DMS 273 treated with DMSO at 0.1 percent for 48 hours (cell line): ENCODE data around the gene EEF1AKMT3.

ENCODE experiments used
- DNase-seq: peaks from one replicate; lab custom pipeline; 2025; lab: John Stamatoyannopoulos, UW

The EEF1AKMT3 gene

DNA sequence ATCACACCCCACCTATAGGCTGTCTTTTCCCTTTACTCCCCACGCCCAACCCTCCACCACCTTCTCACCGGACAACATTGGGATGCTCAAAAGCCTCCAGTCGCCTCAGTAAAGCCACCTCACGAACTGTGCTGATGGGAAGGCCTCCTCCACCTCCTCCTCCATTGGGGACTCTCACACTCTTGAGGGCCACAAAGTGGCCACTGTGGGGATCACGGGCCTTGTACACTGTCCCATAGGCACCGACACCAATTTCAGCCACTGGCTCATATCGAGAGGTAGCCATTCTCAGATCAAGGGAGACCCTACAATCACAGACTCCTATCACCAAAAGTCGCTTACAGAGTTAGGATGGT, 21.0 kb upstream of the EEF1AKMT3 start:
- DNase-seq: no peak

DNA sequence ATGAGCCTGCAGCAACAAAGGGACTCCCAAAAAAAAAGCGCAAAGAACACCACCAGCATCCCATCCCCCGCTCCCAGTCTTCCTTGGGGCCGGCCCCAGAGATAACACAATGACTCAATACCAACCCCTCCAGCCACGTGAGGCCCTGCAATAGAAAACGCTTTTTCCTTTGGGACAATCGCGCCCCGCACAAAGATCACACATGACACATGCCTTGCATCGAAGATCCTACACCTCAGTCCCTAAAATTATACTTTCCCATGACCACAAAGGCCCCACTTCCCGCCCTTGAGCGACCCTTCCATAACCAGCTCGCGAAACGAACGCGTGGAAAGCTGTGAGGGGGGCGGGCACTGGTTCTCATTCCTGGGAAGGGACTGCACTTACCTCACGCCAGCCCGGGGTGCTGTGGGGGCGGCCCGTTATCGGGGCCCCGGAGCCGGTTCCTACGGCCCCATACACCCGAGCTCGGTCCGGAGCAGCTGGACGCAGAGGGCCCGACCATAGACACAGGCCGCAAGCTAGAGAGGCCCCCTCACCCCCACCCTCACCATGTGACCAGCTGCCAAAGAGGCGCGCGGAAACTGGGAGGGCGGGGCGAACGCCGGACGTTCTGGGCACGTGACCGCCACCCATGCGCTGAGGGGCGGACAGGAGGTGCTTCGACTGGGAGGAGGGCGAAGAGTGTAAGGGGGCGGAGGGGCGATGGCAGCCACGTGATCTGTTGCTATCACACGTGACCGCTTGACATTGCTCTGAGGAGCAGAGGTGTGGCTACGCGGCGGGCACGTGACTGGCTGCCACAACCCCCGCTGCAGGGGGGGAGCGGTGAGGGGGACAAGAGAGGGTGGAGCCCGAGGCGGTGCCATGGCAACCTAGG, 20.4 kb upstream of the EEF1AKMT3 start, which contains the start of gene CDK4:
Gene CDK4, minus strand, starts transcription at position 523 of the 880 bp plus-strand sequence. CDS start 593 bp downstream, outside the sequence.
- DNase-seq: peak; percentile 95

DNA sequence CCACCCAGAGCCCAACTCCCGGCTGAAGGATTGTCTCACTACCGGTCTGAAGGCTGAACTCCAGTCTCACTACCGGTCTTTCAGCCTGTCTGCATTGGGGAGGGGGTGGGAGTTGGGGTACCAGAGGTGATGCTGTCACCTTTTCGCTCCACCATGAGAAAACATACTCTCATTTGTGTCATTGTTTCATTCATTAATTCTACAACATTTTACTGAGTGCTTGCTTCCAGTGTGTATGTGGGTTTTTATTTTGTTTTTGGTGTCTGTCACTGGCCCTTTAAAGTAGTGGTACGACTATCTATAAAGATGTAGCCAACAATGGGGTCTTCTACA, 19.8 kb upstream of the EEF1AKMT3 start:
- no peak for DNase-seq

DNA sequence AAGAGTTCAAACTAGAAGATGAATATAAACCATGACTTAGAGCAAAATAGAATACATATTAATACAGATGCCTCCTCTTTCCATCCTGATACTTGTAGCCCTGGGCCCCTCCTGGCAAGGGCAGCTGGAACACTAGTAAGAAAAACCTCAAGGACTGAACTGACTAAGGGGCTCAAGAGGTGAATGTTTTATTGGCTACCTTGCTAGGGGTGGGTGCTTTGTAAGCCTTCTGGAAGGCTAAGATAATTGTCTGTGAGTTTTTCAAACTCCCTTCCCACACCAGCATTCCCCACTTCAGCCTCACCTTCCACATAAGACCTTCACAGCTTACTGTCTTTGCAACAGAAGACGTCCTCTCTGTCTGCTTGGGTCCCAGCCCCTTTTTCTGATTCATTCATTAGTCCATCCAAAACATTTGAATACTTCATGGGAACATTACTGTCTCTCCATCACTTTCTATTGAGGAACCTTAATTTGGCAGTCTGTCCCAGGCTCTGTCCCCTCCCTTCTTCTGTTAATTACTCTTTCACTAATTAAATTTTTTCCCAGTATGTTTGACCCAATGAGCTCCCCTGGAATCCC, 18.6 kb upstream of the EEF1AKMT3 start:
- no peak for DNase-seq

DNA sequence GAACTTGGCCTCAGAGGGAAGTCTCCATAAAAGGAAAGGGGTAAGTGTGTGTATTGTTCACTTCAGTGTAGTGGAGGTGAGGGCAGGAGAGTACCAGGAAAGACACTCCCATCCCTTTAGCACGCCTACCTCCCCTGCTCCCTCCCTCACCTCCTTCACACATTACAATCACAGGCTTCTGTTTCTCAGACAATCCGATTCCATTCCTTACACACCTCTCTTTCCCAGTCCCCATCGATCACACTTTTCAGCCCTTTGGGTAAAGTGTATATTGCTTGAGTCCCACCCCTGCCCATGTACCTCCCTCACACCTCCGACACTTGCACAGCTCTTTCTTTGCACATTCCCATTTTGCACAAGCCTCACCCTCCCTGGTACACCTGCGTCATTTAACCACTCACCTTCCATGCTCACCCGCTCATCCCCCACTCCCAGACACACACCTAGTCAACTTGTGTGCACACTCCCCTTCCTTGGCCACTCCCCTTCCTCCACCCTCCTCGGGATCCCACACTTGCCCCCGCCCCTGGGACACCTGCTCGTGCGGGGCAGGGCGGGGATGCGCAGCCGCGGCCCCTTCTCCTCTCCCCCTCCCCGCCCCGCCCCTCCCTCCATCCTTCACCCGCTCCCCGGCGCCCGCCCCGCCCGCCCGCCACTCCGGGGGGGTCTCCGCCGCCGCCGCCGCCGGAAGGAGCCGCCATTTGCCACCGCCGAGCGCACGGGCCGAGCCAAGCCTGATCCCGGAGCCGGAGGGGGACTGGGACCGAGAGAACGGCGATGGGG, 17.8 kb upstream of the EEF1AKMT3 start, which contains the start of gene MARCHF9:
Gene MARCHF9, plus strand, starts transcription at position 693 of the 783 bp plus-strand sequence. CDS start 426 bp downstream, outside the sequence.
- no peak for DNase-seq

DNA sequence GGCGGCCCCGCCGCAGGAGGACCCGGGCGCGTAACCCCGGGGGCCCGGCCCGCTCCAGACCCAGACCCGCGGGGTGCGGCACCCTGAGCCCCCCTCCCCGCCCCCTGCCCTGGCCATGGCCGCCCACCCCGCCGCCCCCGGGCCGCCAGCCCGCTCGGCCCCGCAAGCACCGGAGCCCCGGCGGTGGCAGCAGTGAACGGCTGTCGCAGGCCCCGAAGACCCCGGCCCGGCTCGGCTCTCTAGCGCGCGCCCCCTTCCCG, 17.3 kb upstream of the EEF1AKMT3 start:
- no peak for DNase-seq

DNA sequence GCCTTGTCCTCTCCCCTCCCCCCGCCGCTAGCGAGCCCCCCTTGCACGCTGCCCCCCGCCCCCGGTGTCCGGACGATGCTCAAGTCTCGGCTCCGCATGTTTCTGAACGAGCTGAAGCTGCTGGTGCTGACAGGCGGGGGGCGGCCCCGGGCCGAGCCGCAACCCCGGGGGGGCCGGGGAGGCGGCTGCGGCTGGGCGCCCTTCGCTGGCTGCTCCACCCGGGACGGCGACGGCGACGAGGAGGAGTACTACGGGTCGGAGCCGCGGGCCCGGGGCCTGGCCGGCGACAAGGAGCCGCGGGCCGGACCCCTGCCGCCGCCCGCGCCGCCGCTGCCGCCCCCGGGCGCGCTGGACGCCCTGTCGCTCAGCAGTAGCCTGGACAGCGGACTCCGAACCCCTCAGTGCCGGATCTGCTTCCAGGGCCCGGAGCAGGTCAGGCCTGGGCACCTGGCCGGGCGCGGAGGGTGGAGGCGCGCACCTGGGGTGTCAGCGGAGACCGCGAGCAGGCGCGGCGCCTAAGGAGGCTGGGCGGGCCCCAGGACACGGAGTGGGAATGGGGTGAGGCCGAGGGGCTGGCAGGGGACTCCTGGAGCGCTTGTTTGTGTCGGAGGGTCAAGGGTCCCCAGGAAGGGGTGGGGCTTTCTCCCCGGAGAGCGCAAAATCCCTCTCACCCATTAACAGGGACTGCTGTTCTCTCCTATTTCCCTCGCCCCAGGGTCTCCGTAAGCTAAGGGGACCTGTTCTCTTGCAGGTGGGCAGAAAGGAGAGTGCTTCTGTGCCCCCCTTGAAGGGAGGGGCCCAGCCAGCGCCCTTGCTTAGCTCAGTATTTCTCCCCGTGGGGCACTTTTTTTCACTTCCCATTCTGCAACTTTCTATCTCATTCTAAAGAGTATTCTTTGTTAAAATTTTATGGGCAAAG, 16.7 kb upstream of the EEF1AKMT3 start:
- no peak for DNase-seq

DNA sequence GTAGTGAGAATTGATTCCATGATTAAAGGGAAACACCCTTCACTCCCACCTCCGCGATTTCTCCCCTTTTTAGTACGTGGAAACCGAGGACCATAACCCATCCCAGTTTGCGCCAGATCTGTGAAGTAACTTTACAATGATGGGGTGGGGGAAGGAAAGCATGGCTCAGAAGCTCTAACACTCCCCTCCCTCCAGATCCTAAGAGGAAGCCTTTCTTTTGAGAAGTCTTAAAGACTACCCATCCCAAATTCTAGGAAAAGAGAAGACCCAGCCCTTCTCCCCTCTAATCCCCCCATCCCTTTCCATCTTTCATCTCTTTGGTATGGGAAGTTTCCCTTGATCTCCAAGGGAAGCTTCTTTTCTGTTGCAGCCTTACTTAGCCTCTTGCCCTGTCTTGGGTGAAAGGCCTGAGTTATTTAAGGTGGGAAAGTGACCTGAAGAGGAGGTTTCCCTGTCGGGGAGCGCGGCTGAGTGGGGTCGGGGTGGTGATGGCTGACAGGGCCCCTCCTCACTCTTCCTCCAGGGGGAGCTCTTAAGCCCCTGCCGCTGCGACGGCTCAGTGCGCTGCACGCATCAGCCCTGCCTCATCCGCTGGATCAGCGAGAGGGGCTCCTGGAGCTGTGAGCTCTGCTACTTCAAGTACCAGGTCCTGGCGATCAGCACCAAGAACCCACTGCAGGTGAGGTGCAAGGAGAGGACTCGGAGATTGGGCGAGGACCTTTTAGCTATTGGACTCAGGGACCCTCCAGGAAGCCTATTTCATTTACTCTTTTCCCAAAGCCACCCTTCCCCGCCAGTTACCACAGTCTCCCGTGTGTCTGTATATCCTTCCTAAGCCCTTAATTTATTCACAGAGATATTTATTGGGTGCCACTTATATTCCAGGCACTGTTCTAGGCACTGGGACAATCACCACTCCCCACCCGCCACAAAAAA, 15.7 kb upstream of the EEF1AKMT3 start:
- DNase-seq: no peak

DNA sequence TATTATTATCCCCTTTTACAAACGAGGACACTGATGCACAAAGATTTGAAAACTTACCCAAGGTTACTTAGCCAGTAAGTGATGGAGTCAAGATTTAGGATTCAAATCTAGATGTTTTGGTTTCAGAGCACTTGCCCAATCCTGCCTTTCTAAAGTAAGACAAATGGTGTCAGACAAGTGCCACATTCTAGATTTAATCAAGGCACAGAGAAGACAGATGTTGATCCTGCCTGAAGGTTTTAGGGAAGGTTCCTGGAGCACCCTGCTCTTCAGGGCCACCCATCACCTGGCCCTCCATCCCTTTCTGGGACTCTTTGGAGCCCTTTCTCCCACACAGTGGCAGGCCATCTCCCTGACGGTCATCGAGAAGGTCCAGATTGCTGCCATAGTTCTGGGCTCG, 14.6 kb upstream of the EEF1AKMT3 start:
- DNase-seq: no peak

DNA sequence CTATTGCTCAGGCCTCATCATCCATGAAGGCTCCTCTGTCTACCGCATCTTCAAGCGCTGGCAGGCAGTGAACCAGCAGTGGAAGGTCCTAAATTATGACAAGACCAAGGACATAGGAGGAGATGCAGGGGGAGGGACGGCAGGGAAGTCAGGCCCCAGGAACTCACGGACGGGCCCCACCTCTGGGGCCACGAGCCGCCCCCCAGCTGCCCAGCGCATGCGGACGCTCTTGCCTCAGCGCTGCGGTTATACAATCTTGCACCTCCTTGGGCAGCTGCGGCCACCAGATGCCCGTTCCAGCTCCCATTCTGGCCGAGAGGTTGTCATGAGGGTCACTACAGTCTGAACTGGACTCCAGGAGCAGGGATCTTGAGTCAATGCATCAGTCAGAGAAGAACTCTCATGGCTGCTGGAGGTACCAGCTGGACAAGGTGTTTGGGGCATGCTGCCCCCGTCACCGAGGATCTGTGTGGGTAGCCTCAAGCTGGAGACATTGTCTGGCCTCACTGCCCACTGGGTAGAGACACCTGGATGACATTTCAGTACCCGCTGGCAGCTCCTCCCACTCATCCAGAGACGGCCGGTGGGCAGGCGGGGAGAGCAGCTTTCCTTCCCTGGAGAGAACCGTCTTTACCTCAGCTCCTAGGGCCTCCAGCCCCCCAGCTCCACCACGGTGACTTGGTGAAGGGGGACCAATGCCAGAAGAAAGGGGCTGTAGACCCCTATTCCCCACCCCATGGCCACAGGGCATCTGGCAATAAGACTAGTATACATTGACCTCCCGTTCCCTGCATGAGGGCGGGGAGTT, 13.7 kb upstream of the EEF1AKMT3 start:
- DNase-seq: no peak

DNA sequence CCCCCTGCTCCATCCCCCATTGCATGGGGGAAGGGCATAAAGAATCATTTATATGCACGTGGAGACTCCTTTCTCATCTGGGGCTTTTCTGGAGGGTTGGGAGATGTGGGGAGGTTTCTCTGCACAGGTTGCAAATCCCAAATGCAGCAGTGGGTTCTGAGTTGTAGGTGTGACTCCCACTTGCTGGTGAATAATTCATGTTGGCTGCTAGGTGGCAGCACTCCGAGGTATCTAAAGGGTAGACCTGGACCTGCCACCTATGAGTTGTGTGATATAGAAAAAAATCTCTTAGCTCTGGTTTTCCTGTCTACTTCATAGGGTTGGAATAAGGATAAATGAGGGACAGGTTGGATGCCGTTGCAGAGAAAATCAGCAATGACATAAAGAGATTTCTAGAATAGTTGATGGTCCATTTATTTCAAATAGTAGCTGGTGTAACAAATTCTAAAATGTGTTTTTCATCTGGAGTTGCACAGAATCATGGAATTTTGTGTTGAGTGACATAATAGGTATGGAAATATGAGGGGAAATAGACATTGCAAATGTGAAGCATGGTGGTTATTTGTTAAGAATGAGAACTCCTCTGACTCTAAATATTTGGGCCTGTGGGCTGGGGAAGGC, 12.9 kb upstream of the EEF1AKMT3 start:
- no peak for DNase-seq

DNA sequence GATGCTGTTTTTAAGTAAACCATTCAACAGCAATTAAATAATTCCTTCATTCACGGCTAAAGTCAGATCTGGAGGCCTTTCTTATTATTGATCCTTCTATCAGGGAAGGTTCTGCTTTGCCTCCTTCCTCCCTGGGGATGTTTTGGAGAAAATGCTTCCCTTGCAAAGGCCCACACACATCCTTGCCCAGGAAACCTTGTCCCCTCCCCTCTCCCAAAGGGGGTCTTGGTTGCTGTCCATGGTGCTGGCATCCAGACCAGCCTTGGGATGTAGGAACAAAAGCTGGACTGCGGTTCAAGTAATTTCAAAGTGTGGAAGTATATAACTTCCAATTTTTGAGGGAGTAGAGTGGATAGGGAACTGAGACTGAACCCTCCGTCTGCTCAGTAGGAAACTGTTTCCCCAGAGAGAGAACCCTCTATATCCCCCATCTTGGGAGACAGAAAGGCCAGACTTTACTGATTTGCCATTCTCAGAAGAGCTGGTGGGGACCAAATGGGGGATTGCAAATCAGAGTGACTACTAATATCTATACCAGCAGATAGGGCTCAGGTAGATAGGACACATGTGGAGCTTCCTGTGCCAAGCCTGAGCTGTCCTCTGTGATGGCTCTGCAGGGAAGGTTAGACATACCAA, 11.9 kb upstream of the EEF1AKMT3 start:
- DNase-seq: no peak

DNA sequence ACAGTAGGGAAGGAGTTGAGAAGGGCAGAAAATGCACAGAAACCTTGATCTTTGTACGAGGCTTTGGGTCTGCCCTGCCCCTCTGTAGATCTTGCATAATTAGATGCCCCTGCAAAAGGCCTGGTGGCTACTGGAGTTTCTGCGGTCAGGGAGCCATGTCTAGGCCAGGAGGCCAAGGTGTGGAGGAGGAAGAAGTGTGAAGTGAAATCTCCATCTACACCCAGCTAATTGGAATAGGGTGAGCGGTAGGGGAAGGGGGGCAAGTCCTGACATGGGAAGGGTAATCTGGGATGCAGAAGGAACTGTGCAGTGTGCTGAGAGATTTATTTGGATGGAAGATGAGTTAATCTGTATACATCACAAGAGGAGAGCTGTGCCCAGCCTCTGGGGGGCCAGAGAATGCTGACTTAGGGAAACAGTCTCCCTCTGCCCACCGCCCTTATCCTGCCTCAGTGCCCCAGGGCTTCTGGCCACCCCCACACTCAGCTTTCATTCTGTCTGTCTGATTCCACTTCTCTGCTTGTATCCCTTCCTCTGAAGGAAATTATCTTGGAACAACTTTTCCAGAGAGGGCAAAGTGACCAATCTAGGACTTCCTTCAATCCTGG, 10.9 kb upstream of the EEF1AKMT3 start:
- DNase-seq: no peak

DNA sequence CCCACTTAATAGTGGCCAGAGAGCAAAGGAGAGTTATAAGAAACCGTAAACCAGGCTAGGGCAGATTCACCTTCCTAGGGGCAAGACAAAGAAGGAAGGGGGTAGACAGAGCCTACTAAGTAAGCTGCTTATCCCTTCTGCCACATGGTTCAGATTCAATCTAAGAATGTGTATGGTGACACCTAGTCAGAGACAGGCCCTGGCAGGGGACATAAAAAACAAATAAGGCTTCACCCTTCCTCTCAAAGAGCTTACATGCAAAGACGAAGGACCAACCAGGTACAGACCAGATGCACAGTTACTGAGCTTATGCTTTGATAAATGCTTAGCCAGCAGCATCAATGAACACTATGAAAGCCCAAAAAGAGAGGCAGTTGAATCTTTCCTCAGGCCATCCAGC, 10.0 kb upstream of the EEF1AKMT3 start:
- no peak for DNase-seq

DNA sequence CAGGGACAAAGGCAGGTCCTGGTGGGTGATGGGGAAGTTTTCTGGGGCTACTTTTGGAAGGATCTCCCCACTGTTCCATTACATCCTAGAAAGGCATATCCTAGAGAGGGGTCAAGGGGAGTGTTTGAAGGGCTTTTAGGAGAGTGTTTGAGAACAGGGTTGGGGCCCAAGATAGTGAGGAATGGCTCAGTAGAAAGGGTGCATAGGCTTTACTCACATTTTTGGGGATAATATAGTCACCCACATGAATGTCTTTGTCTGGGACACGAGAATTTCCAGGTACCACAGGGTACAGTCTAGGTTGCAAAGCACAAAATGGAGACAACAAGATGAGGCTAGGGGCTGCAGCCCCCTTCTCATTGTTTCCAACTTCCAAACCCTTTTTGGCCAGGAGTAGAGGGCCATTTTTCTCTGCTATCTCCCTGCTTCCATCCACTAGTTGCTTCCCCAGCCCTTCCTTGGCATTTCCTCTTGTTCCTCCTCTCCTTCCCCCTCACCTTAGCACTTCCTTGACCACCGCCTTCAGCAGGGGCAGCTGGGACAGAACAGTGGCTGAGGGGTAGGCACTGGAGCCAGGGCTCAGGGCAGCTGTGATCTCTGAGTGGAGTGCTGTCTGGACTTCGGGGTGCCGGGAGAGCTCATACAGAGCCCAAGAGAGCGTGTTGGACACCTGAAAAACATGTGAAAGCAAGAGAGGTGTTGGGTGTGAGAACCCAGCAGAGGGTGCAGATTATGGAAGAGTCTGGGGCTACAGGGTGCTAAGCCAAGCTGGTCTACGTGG, 8.3 kb upstream of the EEF1AKMT3 start:
- DNase-seq: no peak

DNA sequence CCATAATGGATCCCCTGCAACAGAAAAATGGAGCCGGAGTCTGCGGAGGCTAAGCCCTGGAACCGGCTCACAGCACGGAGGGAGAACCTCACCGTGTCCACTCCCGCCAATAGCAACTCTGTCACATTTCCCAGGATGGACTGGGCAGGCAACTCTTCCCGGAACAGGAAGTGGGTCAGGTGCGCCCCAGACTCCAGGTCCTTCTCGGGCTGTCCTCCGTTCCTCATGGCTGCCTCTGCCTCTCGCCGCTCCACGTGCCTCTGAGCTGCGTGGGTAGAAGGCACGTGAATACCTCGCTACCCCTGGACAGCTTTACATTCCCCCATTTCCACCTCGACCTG, 7.8 kb upstream of the EEF1AKMT3 start:
- no peak for DNase-seq

DNA sequence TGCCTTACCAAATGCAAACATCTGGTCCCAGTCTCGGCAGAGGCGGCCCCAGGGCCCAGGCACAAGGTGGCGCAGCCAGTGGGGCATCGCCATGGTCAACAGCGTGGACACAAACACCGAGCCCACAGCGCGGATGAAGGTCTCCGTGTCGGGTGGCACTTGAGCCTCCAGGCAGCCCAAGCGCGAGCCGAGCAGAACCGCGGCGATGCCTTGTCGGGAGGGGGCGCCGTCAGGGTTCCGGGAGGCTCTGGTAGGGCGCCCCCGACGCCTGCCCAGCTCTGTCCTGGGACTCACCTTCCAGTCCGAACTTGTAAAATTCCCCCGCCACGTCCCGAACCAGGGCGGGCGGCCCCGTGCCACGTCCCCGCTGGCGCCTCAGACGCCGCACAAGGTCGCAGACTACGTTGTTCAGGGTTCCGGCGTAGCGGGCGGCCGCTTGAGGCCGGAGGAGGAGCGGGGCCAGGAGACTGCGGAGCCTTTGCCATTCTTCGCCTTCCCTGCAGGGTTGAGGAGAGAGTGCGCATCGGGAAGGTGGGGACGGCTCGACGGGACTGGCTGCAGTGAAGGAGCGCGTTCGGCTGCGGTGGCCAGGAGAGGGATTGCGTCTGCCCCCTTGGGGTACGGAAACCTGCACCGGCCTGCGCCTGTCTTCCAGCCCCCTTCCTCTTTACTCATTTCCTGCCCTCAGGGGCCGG, 7.3 kb upstream of the EEF1AKMT3 start:
- DNase-seq: no peak
